HG02588 (cell line): ENCODE measurements around the gene RFX6.
"Not testable (repeated sequence)": the region's sequence is repeated elsewhere in the genome, so short reads cannot be mapped to it uniquely, and the experiment has no call there.

ENCODE experiments used
- ATAC-seq: cut with Tn5 transposase; IDR thresholded peaks from one replicate; pipeline ENCODE4 v1.9.1; 2021; ENCODE audit warnings: mild to moderate bottlenecking, moderate library complexity; ENCODE audit not compliant: unreplicated experiment

Gene RFX6

GRCh38 chr6:116876635-116877611 is at the start of gene RFX6:
TSS of gene RFX6 (plus strand) at chr6:116877242. CDS start at chr6:116877276, 34 bp downstream.
- no peak for ATAC-seq

GRCh38 chr6:116827561-116828240 is 49.3 kb upstream of the RFX6 start:
- no peak for ATAC-seq

- ATAC-seq: no peak
Measured at GRCh38 chr6:116828983-116829382, 48.1 kb upstream of the RFX6 start, which contains the start of gene GPRC6A. TSS of gene GPRC6A (minus strand) at chr6:116829083. CDS start at chr6:116829013, 70 bp downstream.

- not testable (repeated sequence) for ATAC-seq
Measured at GRCh38 chr6:116834526-116834925, 42.5 kb upstream of the RFX6 start.

GRCh38 chr6:116836606-116837342 is 40.3 kb upstream of the RFX6 start:
- no peak for ATAC-seq

GRCh38 chr6:116840091-116840490 is 37.0 kb upstream of the RFX6 start:
- no peak for ATAC-seq

GRCh38 chr6:116842459-116842858 is 34.6 kb upstream of the RFX6 start:
- ATAC-seq: no peak

GRCh38 chr6:116847227-116847626 is 29.8 kb upstream of the RFX6 start:
- no peak for ATAC-seq

GRCh38 chr6:116858060-116858459 is 19.0 kb upstream of the RFX6 start:
- ATAC-seq: no peak

- no peak for ATAC-seq
Measured at GRCh38 chr6:116859264-116859663, 17.8 kb upstream of the RFX6 start.

- no peak for ATAC-seq
Measured at GRCh38 chr6:116866281-116866871, 10.7 kb upstream of the RFX6 start.

GRCh38 chr6:116872771-116873170 is 4.3 kb upstream of the RFX6 start:
- no peak for ATAC-seq

- ATAC-seq: no peak
Measured at GRCh38 chr6:116876107-116876506, 935 bp upstream of the RFX6 start.

- no peak for ATAC-seq
Measured at GRCh38 chr6:116877743-116878142, 701 bp downstream of the RFX6 start.

- no peak for ATAC-seq
Measured at GRCh38 chr6:116881236-116881635, 4.2 kb downstream of the RFX6 start.

- ATAC-seq: no peak
Measured at GRCh38 chr6:116883005-116883404, 6.0 kb downstream of the RFX6 start.

- ATAC-seq: no peak
Measured at GRCh38 chr6:116884530-116884929, 7.5 kb downstream of the RFX6 start.

- no peak for ATAC-seq
Measured at GRCh38 chr6:116887168-116887567, 10.1 kb downstream of the RFX6 start.

GRCh38 chr6:116887894-116888293 is 10.9 kb downstream of the RFX6 start:
- ATAC-seq: no peak

- no peak for ATAC-seq
Measured at GRCh38 chr6:116888732-116889360, 11.8 kb downstream of the RFX6 start.
